RCC 7860 (cell line): ENCODE results near the gene RINL.
"Not testable (repeated sequence)": the region's sequence is repeated elsewhere in the genome, so short reads cannot be mapped to it uniquely, and the experiment has no call there.

Experiments
- DNase-seq: peaks from one replicate; pipeline ENCODE4 v3.0.0-alpha.2; 2015; ENCODE audit warnings: low spot score
- FAIRE-seq: peaks from 2 replicates; lab custom pipeline; 2012; peaks lifted over from hg19 to GRCh38; lab: Jason Lieb, UNC

Gene RINL

DNA sequence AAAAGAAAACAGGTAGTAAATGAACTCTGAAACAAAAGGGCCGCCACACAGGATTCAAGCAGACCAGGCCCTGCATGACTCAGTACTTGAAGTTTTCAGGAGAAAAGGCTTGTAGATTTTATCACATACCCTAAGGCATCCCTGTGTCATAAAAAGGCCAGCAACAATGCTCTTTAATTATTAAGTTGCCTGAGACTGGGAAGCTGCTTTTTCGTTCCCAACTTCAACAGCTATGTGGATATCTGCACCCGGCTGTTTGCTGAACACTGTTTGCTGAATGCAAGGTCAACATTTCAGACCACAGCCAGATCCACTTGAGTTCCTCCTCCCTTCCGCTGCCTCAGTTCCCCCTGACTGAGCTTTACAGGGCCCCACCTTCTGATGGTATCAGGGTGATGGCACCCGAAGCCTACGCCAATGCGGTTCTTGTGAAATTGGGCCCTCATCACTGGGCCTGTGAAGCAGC is 40.4 kb downstream of the RINL start:
- FAIRE-seq (no peak), DNase-seq (no peak)

DNA sequence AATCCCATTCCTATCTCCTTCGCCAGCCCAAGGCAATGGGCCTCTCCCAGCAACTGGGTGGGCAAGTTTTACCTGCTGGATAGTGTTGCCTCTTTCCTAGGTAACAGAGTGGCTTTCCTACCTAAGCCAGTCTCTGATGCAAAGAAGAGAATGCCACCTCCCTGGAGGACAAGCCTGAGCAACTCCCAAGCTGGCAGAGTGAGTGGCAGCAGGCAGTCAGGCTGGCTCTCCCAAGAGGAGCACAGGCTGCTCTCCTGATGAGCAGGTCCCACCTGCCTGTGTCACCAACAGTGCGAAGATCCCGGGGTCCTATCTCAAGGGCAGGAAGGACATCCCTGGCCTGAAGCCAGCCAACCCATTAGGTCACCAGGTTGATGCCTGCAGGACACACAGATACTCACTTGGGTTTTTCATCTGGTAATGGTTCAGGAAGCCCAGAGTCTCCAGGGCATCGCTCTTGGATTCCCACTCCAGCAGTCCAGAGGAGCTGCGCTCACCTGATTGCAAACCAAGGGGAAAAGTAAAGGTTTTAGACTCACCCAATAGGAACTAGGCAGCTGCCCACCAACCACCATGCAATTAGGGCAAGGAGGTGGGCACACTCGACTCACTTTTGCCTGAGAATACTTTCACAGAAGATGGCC is 41.0 kb downstream of the RINL start:
- FAIRE-seq (no peak), DNase-seq (no peak)

DNA sequence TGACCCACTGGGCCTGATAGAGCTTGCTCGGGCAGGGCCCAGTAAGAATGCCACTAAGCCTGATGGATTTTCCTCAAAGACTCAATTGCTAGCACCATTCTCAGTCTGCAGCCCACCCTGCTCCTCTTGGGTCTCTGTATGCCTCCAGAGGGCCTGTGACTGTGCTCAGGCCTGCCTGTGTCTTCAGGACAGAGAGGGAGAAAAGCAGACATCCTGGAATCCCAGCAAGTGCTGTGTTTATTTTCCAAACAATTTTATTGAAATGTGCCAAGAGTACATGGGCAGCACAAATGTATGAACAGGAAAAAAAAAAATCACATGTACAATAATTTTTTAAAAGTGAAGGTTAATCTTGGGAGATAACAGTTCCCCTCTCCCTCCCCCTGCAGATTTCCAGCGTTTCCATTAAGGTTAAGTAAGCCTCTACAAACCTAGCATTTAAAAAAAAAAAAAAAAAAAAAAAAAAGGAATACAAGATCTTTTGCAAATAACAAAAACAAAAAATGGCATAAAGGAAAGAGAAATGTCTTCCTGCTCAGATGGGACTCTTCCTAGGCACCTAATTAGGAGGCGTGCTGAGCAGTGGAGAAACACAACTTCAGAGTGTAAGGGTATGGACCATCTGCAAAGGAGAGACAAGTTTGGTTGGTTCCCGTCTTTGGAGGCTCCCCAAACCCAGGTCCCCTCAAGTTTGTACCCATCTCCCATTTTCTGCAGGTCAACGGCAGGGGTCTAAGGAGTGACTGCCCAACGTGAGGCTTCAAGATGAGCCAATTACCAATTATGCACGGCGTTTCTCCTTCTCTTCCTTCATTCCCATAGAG is 41.7 kb downstream of the RINL start:
- FAIRE-seq (no peak), DNase-seq (no peak)

DNA sequence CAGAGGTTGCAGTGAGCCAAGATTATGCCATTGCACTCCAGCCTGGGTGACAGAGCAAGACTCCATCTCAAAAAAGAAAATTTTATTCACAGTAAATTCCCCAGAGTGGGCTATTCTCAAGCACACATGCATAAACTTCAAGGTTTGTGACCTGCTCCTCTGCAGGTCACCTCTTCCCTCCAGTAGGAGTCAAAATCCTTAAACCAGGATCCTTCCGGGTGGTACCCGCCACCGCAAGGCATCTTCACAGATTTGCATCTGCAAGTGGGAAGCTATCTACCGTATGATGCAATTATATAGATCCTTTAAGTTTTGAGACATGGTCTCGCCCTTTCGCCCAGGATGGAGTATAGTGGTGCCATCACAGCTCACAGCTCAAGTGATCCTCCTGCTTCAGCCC is 43.5 kb downstream of the RINL start:
- no peak for FAIRE-seq
- DNase-seq, result no peak

DNA sequence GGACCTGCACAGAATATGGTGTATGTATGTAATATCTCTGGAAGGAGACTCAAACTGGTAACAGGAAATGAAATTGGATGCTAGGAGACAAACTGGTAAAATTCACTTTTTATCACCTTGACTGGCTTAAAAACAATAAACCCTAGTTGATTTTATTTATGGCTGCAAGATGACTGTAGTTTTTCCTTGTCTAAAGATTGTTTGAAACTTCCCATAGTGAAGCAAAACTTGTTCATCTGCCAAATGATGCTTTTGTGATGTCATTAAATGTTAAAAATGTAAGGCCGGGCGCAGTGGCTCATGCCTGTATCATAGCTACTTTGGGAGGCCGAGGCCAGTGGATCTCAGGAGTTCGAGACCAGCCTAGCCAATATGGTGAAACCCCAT is 44.0 kb downstream of the RINL start:
- FAIRE-seq (no peak), DNase-seq (no peak)

DNA sequence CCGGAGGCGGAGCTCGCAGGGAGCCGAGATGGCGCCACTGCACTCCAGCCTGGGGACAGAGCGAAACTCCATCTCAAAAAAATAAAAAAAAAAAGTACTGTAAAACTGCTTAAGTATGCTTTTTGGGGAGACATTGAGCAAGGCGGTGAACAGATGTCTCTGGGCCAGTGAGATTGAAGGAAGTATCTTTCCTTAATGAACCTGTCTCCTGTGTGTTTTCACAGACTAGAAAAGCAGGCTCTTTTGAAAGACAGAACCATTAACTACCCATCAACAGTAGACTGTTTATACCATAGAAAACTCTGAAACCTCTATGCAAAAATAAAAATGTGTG is 45.0 kb downstream of the RINL start:
- FAIRE-seq (no peak), DNase-seq (no peak)

DNA sequence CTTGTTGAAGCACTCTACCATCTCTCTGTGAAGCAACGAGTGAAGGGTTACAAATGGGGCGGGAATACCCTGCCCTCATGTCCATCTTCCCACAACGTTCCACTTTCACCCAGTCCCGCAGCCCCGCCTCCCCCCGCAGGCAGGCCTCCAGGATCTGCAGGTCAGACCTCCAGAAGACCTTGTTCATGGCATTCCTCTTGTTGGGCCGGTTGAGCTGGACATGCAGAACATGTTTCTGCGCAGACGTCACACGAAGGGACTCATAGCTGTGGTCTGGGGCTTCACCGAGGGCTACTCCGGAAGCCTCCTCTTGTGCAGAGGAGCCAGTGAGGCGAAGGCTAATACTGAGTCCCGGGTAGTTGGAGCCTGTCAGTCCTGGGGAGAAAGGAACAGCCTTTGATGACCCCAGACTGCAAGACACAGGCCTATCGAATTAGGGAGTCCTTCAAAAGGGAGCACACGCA is 46.9 kb downstream of the RINL start:
- DNase-seq, result peak; percentile 96
- FAIRE-seq, result peak; percentile 84

DNA sequence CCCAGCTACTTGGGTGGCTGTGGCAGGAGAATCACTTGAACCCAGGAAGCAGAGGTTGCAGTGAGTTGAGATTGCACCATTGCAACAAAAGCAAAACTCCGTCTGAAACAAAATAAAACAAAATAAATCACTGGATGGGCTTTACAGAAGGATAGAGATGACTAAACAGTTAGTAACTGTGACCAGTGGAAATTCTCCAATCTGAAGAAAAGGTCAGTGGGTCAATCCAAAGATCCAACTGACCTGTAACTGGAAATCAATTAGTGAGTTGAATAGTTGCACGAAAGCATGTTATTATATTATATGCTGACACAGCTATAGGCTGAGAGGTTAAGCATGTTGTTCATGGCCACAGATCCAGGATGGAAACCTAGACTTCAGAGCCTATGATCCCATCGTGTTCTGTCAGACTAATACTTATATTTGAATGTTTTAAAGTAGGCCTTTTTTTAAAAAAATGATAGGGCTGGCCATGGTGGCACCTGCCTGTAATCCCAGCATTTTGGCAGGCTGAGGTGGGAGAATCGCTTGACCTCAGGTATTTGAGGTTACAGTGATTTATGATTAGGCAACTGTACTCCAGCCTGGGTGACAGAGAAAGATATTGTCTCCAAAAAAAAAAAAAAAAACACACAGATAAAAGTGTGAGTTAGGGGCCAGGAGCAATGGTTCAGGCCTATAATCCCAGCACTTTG is 47.9 kb downstream of the RINL start:
- FAIRE-seq (peak; percentile 69), DNase-seq (peak; percentile 58)

DNA sequence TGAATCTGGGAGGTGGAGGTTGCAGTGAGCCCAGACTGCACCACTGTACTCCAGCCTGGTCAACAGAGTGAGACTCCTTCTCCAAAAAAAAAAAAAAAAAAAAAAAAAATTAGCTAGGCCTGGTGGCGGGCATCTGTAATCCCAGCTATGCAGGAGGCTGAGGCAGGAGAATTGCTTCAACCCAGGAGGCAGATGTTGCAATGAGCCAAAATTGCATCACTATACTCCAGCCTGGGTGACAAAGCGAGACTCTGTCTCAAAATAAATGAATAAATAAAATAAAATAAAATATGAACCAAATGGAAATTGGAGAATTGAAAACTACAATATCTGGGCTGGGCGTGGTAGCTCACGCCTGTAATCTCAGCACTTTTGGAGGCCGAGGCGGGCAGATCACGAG is 48.9 kb downstream of the RINL start:
- FAIRE-seq, DNase-seq: not testable (repeated sequence)

DNA sequence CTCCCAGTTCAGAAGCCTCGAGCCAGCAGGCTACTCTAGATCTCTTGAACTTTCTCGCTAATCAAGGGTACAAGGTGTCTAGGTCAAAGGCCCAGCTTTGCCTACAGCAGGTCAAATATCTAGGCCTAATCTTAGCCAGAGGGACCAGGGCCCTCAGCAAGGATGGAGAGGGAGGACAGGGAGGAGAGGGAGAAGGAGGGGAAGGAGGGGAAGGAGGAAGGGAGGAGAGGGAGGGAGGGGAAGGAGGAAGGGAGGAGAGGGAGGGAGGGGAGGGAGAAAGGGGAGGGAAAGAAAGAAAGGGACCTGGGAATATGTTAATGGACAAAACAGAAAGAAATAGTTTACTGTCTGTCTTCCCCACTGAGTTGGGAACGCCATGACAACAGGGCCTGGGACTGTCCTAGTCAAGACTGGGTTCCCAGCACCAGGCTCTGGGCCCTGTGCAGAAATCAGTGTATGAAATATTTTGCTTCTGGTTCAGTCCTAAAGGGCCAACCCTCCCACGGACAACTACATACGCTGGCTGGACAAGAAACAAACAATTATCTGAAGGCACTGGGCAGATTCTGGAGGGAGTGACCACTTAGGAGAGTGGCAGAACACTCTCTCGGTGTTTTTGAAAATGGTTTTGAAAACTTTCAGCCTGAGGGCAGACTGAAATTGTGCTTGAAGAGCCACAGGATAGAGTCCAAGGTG is 51.1 kb downstream of the RINL start:
- FAIRE-seq (no peak), DNase-seq (no peak)

DNA sequence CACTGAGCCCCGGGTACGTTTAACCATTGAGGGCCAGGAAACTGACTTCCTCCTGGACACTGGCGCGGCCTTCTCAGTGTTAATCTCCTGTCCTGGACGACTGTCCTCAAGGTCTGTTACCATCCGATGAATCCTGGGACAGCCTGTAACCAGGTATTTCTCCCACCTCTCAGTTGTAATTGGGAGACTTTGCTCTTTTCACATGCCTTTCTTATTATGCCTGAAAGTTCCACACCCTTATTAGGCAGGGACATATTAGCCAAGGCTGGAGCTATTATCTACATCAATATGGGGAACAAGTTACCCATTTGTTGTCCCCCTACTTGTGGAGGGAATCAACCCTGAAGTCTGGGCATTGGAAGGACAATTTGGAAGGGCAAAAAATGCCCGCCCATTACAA is 52.1 kb downstream of the RINL start:
- FAIRE-seq, result not testable (repeated sequence)

DNA sequence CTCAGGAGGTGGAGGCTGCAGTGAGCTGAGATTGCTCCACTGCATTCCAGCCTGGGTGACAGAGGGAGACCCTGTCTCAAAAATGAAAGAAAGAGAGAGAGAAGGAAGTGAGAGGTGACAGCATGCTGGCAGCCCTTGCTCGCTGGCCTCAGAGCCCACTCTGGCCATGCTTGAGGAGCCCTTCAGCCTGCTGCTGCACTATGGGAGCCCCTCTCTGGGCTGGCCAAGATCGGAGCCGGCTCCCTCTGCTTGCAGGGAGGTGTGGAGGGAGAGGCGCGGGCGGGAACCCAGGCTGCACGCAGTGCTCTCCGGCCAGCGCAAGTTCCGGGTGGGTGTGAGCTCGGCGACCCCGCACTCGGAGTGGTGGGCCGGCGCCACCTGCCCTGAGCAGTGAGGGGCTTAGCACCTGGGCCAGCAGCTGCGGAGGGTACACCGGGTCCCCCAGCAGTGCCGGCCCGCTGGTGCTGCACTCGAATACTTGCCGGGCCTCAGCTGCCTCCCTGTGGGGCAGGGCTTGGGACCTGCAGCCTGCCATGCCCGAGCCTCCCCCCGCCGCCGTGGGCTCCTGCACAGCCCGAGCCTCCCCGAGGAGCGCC is 56.7 kb downstream of the RINL start:
- not testable (repeated sequence) for DNase-seq, FAIRE-seq

More for the DNA sequence above, 52.1 kb downstream of the RINL start:
- DNase-seq, result not testable (repeated sequence)

DNA sequence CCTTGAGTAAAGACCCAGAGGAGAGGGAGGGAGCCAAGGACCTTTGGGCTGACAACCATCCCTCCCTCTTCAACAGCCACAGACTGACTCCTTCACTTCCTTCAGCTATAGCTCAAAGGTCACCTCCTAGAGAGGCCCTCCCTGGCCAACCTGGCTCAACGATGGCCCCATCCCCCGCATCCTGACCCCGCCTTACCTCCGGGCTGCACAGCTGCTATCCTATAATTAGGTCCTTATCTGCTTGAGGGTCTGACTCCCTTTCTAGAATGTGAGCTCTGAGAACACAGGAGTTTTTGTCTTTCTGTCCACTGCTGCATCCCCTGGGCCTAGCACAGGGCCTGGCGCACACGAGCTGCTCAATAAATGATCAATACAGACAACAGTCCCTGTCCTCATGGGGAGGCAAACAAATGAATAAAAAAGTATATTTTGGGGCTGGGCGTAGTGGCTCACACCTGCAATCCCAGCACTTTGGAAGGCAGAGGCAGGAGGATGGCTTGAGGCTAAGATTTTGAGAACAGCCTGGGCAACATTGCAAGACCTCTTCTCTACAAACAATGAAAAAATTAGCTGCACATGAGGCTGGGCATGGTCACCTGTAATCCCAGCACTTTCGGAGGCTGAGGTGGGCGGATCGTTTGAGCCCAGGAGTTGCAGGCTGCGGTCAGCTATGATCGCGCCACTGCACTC is 58.7 kb downstream of the RINL start:
- FAIRE-seq (no peak), DNase-seq (no peak)
